Hematopoietic multipotent progenitor cell treated with erythropoietin and hydrocortisone succinate and interleukin-3 and kit ligand, for 8 days (in vitro differentiated cells): ENCODE data around the gene SIDT2.
"Not testable (repeated sequence)": the region's sequence is repeated elsewhere in the genome, so short reads cannot be mapped to it uniquely, and the experiment has no call there.

Experiments
- DNase-seq: peaks from one replicate; pipeline ENCODE4 v3.0.0-alpha.2; 2015

Gene SIDT2

GRCh38 chr11:117178210-117179034 is at the start of gene SIDT2:
TSS of gene SIDT2 (plus strand) at chr11:117178743. CDS start at chr11:117179264, 521 bp downstream.
- peak; percentile 90 for DNase-seq

- not testable (repeated sequence) for DNase-seq
Observed at GRCh38 chr11:117130396-117130795, 48.1 kb upstream of the SIDT2 start.

DNA sequence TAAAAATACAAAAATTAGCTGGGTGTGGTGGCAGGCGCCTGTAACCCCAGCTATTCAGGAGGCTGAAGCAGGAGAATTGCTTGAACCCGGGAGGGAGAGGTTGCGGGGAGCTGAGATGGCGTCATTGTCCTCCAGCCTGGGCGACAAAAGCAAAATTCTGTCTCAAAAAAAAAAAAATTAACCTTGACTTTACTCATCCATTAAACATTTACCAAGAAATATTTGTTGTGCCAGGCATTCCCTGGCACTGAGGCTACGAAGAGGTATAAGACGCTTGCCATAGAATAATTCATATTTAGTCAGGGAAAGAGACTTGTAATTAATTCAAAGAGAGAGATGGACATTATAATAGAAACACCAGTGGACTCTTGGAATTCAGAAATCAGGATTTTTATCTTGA is 47.7 kb upstream of the SIDT2 start:
- DNase-seq, result no peak

DNA sequence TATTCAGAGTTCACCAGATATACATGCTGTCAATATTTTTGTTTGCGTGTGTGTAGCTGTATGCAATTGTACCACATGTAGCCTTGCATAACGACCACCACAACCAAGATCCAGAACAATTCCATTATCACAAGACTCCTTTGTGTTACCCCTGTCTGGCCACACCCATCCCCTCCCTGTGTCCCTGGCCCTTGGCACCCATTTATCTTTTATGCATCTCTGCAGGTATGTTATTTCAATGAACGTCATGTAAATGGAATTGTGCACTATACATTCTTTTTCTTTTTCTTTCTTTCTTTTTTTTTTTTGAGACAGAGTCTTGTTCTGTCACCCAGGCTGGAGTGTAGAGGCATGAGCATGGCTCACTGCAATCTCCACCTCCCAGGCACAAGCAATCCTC is 44.1 kb upstream of the SIDT2 start:
- DNase-seq, result no peak

DNA sequence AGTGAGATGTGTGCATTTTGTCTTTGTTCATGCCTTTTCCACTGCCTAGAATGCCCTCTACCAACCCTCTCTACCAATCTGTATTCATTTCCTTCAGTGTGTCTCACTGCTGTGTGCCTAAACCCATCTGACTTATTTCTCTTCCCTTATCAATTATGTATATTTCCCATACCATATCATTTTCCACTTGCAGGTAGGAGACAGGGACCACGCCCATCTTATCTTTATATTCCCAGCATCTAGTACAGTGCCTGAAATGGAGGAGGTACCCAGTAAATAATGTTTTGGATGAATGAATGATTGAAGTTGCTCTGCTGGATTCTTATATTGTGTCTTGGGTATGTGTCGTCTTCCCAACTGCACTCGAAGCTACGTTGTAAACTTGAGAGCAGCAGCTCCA is 43.6 kb upstream of the SIDT2 start:
- DNase-seq, result peak; percentile 31

DNA sequence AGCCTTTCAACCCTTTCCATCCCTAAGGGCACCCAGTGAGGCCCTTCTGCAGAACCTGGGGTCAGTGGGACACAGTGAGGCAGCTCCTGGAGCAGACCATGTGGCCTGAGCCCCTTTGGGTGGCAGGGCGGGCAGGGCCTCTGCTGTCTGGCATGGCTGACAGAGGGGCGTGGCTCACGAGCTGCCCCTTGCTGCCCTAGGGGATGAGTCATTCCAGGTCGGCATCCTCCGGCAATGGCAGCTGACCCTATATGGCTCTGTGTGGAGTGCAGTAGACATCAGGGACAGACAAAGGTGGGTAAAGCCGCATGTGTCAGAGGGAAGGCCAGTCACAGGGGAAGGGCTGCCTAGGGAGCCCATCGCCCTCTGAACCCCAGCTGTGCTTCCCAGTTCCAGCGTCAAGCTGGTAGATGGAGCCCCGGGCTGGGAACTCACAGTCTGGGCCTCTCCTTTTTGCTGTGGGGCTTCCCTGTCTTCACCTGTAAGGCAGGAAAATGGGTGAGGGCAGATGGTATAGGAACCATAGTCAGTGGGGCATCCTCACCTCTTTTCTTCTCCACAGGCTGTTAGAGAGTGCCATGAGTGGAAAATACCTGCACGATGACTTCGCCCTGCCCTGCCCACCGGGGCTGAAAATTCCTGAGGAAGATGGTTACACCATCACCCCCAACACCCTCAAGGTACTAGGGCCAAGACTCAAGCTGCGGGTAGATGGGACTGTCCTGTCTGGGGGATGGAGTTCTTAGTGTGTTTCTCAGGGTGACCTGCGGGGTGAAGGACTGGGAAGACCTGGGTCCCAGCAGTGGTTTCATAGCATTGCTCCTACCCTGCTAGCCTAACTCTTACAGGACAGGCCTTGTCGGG is 41.1 kb upstream of the SIDT2 start:
- not testable (repeated sequence) for DNase-seq

- peak; percentile 70 for DNase-seq
Observed at GRCh38 chr11:117143390-117143789, 35.2 kb upstream of the SIDT2 start.

GRCh38 chr11:117143871-117144476 is 34.6 kb upstream of the SIDT2 start, which contains the start of gene PAFAH1B2:
TSS of gene PAFAH1B2 (plus strand) at chr11:117144287. CDS start at chr11:117152448, 8,161 bp downstream.
- peak; percentile 95 for DNase-seq

DNA sequence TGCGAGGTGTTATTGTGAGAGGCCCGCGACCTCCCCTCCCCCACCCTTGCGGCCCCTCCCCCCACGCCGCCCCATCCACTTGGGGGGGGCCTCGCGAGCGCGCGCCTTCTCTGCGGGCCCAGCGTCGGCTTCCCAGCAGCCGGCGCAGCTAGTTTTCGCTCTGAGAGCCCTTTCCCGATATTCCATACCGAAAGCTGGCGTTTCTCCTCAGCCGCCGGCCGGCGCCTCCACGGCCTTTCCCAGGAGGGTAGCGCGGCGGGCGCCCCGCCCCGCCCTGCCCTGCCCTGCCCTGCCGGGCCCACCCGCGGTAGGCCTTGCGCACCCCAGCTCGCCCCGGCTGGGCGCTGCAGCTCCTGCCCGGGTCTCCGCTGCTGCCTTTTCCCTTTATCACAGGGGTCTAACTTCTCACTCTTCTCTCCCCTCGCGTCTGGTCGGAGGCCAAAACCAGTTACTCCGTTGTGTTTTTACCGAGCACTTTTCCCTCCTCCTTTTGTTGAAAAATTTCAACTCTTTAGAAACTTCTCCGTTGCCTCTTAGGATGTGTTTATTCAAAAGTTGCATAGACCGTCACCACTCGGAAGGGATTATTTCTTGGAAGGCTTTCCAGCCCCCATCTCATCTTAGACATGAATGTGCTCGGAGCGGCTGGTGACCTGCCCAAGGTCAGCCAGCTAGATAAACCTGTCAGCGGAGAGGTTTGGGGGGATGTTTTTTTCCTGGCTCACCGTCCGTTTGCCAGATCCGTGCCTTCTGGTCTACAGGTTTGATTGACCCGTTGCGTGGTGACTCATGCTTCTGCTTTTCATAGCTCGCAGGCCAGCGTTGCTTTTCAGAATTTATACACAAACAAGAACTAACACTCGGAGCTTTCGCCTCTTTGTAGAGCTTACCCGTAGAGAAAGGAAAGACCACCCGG is 33.8 kb upstream of the SIDT2 start:
- peak; percentile 57 for DNase-seq

GRCh38 chr11:117145393-117145761 is 33.2 kb upstream of the SIDT2 start:
- peak; percentile 71 for DNase-seq

DNA sequence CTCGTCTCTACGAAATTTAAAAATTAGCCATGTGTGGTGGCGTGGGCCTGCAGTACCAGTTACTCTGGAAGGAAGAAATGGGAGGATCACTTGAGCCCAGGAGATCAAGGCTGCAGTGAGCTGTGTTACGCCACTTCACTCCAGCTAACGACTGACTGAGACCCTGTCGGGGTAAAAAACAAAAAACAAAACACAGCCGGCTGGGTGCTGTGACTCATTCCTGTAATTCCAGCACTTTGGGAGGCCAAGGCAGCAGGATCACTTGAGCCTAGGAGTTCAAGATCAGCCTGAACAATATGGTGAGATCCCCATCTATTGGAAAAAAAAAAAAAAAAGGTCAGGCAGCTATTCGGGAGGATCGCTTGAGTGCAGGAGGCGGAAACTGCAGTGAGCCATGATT is 32.0 kb upstream of the SIDT2 start:
- DNase-seq, result no peak

DNA sequence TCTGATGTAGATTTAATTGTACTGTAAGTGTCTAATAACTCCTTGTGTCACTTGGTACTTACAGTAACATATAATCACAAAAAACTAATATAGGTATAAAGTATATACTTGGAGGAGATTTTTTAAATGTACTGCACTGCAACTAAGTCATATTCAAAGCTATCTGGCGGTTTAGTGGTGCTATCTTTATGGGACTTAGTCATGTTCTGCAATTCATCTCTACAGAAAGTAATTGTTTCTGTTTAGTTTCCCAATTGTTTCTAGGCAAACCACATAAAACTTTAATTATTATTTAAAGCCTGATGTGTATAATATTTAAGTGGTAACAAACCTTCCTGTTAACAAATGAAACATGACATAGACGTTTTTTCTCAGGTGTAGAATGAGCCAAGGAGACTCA is 26.5 kb upstream of the SIDT2 start:
- DNase-seq, result no peak

DNA sequence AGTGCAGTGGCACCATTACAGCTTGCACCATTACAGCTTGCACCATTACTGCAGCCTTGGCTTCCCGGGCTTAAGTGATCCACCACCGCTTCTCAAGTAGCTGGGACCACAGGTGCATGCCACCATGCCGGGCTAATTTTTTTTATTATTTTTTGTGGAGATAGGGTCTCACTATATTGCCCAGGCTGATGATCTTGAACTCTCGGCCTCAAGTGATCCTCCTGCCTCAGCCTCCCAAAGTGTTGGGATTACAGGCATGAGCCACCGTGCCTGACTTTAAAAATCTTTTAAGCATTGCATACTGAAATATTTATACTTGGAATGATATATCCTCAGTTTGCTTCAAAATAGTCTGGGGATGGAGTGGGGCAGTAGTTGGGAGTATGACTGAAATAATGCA is 24.1 kb upstream of the SIDT2 start:
- no peak for DNase-seq

GRCh38 chr11:117157507-117157906 is 21.0 kb upstream of the SIDT2 start:
- DNase-seq, result no peak

DNA sequence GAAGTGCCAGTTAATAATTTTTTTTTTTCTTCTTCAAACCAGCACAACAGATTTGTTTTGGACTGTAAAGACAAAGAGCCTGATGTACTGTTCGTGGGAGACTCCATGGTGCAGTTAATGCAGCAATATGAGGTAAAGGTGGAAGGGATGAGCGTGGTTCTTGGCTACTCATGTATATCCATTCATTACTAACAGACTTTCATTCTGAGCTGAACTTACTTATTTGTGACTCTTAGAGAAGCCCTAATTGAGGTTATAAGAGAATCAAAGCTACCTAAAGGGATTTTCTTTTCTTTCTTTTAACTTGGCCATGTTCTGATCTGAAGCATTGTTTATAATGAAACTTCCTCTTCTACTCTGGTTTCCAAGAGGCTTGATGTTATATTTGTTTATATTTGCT is 18.7 kb upstream of the SIDT2 start:
- DNase-seq, result no peak

- DNase-seq, result peak; percentile 67
Observed at GRCh38 chr11:117160826-117161225, 17.7 kb upstream of the SIDT2 start.

DNA sequence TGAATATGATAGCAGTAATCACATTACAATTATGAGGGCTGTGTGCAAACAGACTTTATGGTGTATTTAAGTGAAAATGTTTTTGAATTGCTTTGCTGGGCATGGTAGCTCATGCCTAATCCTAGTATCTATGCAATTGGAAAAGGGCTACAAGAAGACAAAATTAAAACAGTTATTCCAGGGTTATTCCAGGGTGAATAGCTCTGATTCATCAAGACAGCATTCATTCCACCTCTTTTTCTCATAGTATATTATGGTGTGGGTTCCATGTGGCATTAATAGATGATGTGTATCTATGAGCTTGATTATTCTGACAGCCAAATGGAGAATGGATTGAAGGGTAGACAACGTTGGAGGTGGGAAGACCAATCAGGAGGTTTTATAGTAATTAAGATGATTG is 12.1 kb upstream of the SIDT2 start:
- DNase-seq, result no peak

GRCh38 chr11:117169736-117170135 is 8.8 kb upstream of the SIDT2 start:
- DNase-seq, result no peak

DNA sequence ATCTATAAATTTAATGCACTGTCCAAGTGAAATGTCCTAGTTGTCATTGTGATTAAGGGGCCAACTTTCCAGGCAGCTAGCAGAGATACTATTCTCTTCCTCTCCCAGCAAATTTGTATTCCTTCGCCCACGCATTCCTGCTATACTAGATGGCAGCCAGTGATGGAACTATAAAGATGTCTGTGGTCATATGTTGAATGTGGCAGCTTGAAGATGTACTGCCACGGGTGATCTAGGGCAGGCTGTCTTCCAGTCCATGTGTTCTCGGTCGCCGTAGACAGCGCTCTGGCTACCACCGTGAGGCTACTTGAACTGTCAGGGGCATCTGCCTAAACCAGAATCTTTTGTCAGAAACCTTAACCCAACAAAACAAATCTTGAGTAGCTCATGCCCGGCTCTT is 8.3 kb upstream of the SIDT2 start:
- no peak for DNase-seq

DNA sequence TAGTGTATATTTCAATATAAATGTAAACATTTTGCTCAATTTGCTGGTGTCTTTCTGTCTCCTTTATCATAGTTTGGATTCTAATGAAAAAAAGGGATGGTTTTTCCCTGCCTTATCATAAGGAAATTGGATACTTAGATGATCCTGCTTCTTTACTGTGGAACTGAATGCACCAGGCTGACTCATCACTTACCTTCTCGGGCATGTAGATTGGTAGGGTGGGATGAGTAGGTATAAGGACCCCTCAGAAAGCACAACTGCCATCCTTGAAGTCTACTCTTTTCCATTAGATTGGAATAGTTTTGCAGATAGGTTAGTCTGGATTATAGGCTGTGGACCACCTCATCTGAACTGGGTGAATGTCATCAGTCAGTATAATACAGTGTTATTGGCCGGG is 7.5 kb upstream of the SIDT2 start:
- DNase-seq, result no peak

GRCh38 chr11:117171404-117172061 is 7.0 kb upstream of the SIDT2 start:
- peak; percentile 63 for DNase-seq
